Mesenchymal stem cell (in vitro differentiated cells and primary cell): ENCODE data around the gene SLC23A2.
"Not testable (repeated sequence)": the region's sequence is repeated elsewhere in the genome, so short reads cannot be mapped to it uniquely, and the experiment has no call there.

Experiments used
- DNase-seq: peaks from one replicate; pipeline ENCODE4 v3.0.0-alpha.2; 2013
- H2AFZ ChIP-seq: one replicate; pipeline ENCODE4 v1.6.1; 2013; ENCODE audit warnings: low read depth, mild to moderate bottlenecking, control low read depth, inconsistent platforms, low read length, moderate library complexity
- H2AK5ac ChIP-seq: 2 replicates; pipeline ENCODE4 v1.6.1; 2013; ENCODE audit warnings: low read length, moderate library complexity, mild to moderate bottlenecking, inconsistent platforms; ENCODE audit not compliant: severe bottlenecking
- H2BK120ac ChIP-seq: one replicate; pipeline ENCODE4 v1.6.1; 2013; ENCODE audit warnings: low read depth, mild to moderate bottlenecking, inconsistent platforms, low read length, moderate library complexity
- H2BK12ac ChIP-seq, 2 experiments: one replicate each; pipeline ENCODE4 v1.6.1; 2013; ENCODE audit warnings: inconsistent platforms in 2 of 2, low read length in 2 of 2, mild to moderate bottlenecking in 2 of 2, moderate library complexity in 2 of 2, control low read depth in 1 of 2
- H2BK15ac ChIP-seq: one replicate; pipeline ENCODE4 v1.6.1; 2013; ENCODE audit warnings: mild to moderate bottlenecking, low read depth, inconsistent platforms; ENCODE audit not compliant: poor library complexity, severe bottlenecking
- H2BK5ac ChIP-seq: 2 replicates; pipeline ENCODE4 v1.6.1; 2013; ENCODE audit warnings: low read depth, mild to moderate bottlenecking, low read length, control low read depth, inconsistent platforms; ENCODE audit not compliant: poor library complexity, severe bottlenecking
- H3K14ac ChIP-seq, 2 experiments: one replicate each; pipeline ENCODE4 v1.6.1; 2013; ENCODE audit warnings: inconsistent platforms in 2 of 2, low read length in 2 of 2, control low read depth in 1 of 2, mild to moderate bottlenecking in 1 of 2, moderate library complexity in 1 of 2
- H3K18ac ChIP-seq, 2 experiments: one replicate each; pipeline ENCODE4 v1.6.1; 2013; ENCODE audit warnings: inconsistent platforms in 2 of 2, low read length in 2 of 2, control low read depth in 1 of 2, low read depth in 1 of 2, mild to moderate bottlenecking in 1 of 2
- H3K23ac ChIP-seq, 2 experiments: one replicate each; pipeline ENCODE4 v1.6.1; 2013; ENCODE audit warnings: inconsistent platforms in 2 of 2, low read length in 2 of 2, mild to moderate bottlenecking in 2 of 2, moderate library complexity in 2 of 2, control low read depth in 1 of 2
- H3K27ac ChIP-seq: 2 replicates; pipeline ENCODE4 v1.5.1; 2013; ENCODE audit warnings: mild to moderate bottlenecking, moderate library complexity, low read length, control low read depth, inconsistent platforms; ENCODE audit not compliant: poor library complexity, severe bottlenecking
- H3K27me3 ChIP-seq, 2 experiments: 2 replicates each; pipeline versions ENCODE4 v1.6.1 to v1.7.0; 2013; ENCODE audit warnings: low read length in 2 of 2, mild to moderate bottlenecking in 2 of 2, moderate library complexity in 2 of 2, control low read depth in 1 of 2, inconsistent platforms in 1 of 2; ENCODE audit not compliant: control insufficient read depth in 1 of 2, insufficient read depth in 1 of 2
- H3K36me3 ChIP-seq, 2 experiments: 2 replicates each; pipeline versions ENCODE4 v1.6.1 to v1.7.0; 2013; ENCODE audit warnings: low read length in 2 of 2, control low read depth in 1 of 2, inconsistent platforms in 1 of 2, low read depth in 1 of 2, mild to moderate bottlenecking in 1 of 2; ENCODE audit not compliant: insufficient read depth in 2 of 2, control insufficient read depth in 1 of 2
- H3K4ac ChIP-seq, 2 experiments: one replicate each; pipeline ENCODE4 v1.6.1; 2013; ENCODE audit warnings: inconsistent platforms in 2 of 2, low read length in 2 of 2, mild to moderate bottlenecking in 2 of 2, moderate library complexity in 2 of 2, control low read depth in 1 of 2, low read depth in 1 of 2
- H3K4me1 ChIP-seq: 2 replicates; pipeline ENCODE4 v1.6.1; 2013; ENCODE audit warnings: low read depth, low read length, control low read depth; ENCODE audit not compliant: control insufficient read depth, insufficient read depth
- H3K4me2 ChIP-seq: 2 replicates; pipeline ENCODE4 v1.6.1; 2013; ENCODE audit warnings: low read length, mild to moderate bottlenecking, inconsistent platforms; ENCODE audit not compliant: poor library complexity, severe bottlenecking
- H3K4me3 ChIP-seq, 2 experiments: 2 replicates each; pipeline versions ENCODE4 v1.5.1 to v1.7.0; 2013; ENCODE audit warnings: low read length in 2 of 2, mild to moderate bottlenecking in 2 of 2, control low read depth in 1 of 2, low read depth in 1 of 2; ENCODE audit not compliant: insufficient read depth in 1 of 2
- H3K79me1 ChIP-seq: replicated peaks from 2 replicates; pipeline ENCODE4 v1.6.1; 2013; ENCODE audit warnings: mild to moderate bottlenecking, control low read depth, low read length, inconsistent platforms; ENCODE audit not compliant: poor library complexity, severe bottlenecking
- H3K9ac ChIP-seq: 2 replicates; pipeline ENCODE4 v1.7.0; 2013; ENCODE audit warnings: mild to moderate bottlenecking, low read length, moderate library complexity
- H3K9me3 ChIP-seq: 2 replicates; pipeline ENCODE4 v1.7.0; 2013; ENCODE audit warnings: mild to moderate bottlenecking, low read length; ENCODE audit not compliant: control insufficient read depth
- H4K8ac ChIP-seq: one replicate; pipeline ENCODE4 v1.6.1; 2013; ENCODE audit warnings: inconsistent platforms, mild to moderate bottlenecking, low read length, moderate library complexity
- H4K91ac ChIP-seq: one replicate; pipeline ENCODE4 v1.6.1; 2013; ENCODE audit warnings: mild to moderate bottlenecking, low read length, inconsistent platforms
- WGBS: methylation state at CpG from one replicate; pipeline ENCODE4 v1.1.7; 2013; ENCODE audit warnings: mixed read lengths; 5-methylcytosine and 5-hydroxymethylcytosine counted together

SLC23A2 gene

GRCh38 chr20:5024103-5024502 is 22.8 kb upstream of the SLC23A2 start:
- Histone ChIP-seq H3K27ac (no peak overlapping the region), H3K27me3 (no peaks in the 10 kb centered on the region), H2BK5ac (no peak overlapping the region), H2BK15ac (no peak overlapping the region), H3K4ac (no peak overlapping the region), H3K36me3 (no peaks in the 10 kb centered on the region), H3K4me1 (no peaks in the 10 kb centered on the region), H2AFZ (no peak overlapping the region), H3K23ac (no peak overlapping the region), H3K18ac (no peak overlapping the region), H2BK120ac (no peak overlapping the region), H4K91ac (no peak overlapping the region), H4K8ac (no peak overlapping the region), H3K14ac (no peak overlapping the region), H2BK12ac (no peak overlapping the region), H3K4me3 (no peak overlapping the region), H3K4me2 (no peak overlapping the region), H3K79me1 (no peaks in the 10 kb centered on the region), H2AK5ac (no peak overlapping the region), H3K9ac (no peak overlapping the region), H3K9me3 (no peaks in the 10 kb centered on the region)
- 98% methylated on average over 5 of the region's 6 CpGs for WGBS
- DNase-seq: no peak

GRCh38 chr20:5023171-5023570 is 21.9 kb upstream of the SLC23A2 start:
- not testable (repeated sequence) for H3K4me3 ChIP-seq, H2AK5ac ChIP-seq, H3K4me2 ChIP-seq, H3K9me3 ChIP-seq, H3K27ac ChIP-seq, H3K23ac ChIP-seq, H3K9ac ChIP-seq, H3K14ac ChIP-seq, H3K18ac ChIP-seq, H2BK5ac ChIP-seq, H3K27me3 ChIP-seq, H3K79me1 ChIP-seq, H4K91ac ChIP-seq, H2BK12ac ChIP-seq, H3K36me3 ChIP-seq, H2BK15ac ChIP-seq, H2BK120ac ChIP-seq, H3K4me1 ChIP-seq, H2AFZ ChIP-seq, H3K4ac ChIP-seq, DNase-seq, H4K8ac ChIP-seq
- WGBS: 75% methylated on average over 1 of the region's 4 CpGs

GRCh38 chr20:5020760-5021159 is 19.4 kb upstream of the SLC23A2 start:
- no peak overlapping the region for H2BK12ac ChIP-seq
- DNase-seq: no peak
- 89% methylated on average over 5 of the region's 5 CpGs for WGBS
- H3K18ac ChIP-seq: no peak overlapping the region
- no peak overlapping the region for H3K14ac ChIP-seq
- H3K36me3 ChIP-seq: no peaks in the 10 kb centered on the region
- H3K4ac ChIP-seq: no peak overlapping the region
- H3K23ac ChIP-seq: no peak overlapping the region
- H3K4me1 ChIP-seq: no peaks in the 10 kb centered on the region
- no peak overlapping the region for H3K9ac ChIP-seq
- no peak overlapping the region for H2BK5ac ChIP-seq
- H2BK15ac ChIP-seq: no peak overlapping the region
- H3K27ac ChIP-seq: no peak overlapping the region
- no peaks in the 10 kb centered on the region for H3K79me1 ChIP-seq
- H3K4me3 ChIP-seq: no peak overlapping the region
- H2BK120ac ChIP-seq: no peak overlapping the region
- no peak overlapping the region for H4K91ac ChIP-seq
- H2AFZ ChIP-seq: no peak overlapping the region
- no peaks in the 10 kb centered on the region for H3K27me3 ChIP-seq
- no peak overlapping the region for H2AK5ac ChIP-seq
- H4K8ac ChIP-seq: no peak overlapping the region
- no peaks in the 10 kb centered on the region for H3K9me3 ChIP-seq
- H3K4me2 ChIP-seq: no peak overlapping the region

GRCh38 chr20:5013682-5014447 is 12.6 kb upstream of the SLC23A2 start:
- H3K23ac ChIP-seq: no peak overlapping the region
- no peak for DNase-seq
- H3K79me1 ChIP-seq: no peaks in the 10 kb centered on the region
- no peak overlapping the region for H2BK12ac ChIP-seq
- no peak overlapping the region for H2AFZ ChIP-seq
- no peak overlapping the region for H3K4me2 ChIP-seq
- H4K8ac ChIP-seq: no peak overlapping the region
- H3K14ac ChIP-seq: no peak overlapping the region
- 89% methylated on average over 7 of the region's 8 CpGs for WGBS
- no peak overlapping the region for H3K9ac ChIP-seq
- no peaks in the 10 kb centered on the region for H3K9me3 ChIP-seq
- H2AK5ac ChIP-seq: no peak overlapping the region
- H3K27me3 ChIP-seq: no peaks in the 10 kb centered on the region
- H3K4me3 ChIP-seq: no peak overlapping the region
- H3K27ac ChIP-seq: no peak overlapping the region
- no peak overlapping the region for H2BK5ac ChIP-seq
- H2BK15ac ChIP-seq: no peak overlapping the region
- no peak overlapping the region for H4K91ac ChIP-seq
- no peak overlapping the region for H2BK120ac ChIP-seq
- no peak overlapping the region for H3K4ac ChIP-seq
- no peaks in the 10 kb centered on the region for H3K36me3 ChIP-seq
- no peaks in the 10 kb centered on the region for H3K4me1 ChIP-seq
- H3K18ac ChIP-seq: no peak overlapping the region
